Measurements from ENCODE around the gene STAMBP. TPM values are rescaled to one million over a fixed set of nuclear protein-coding genes. Genes with fewer than 3 reads are reported as not detected.
A peak's percentile ranks its signal among the peaks of the same experiment; 100 is the strongest.

Gene STAMBP
- total RNA-seq, 2 donors from 2014 or later = 22.1 to 25.3 TPM

- Mint-ChIP-seq H3K36me3 (ENCODE audit: low read depth) (no peaks in the 10 kb centered on the region), H3K27me3 (no peaks in the 10 kb centered on the region), H3K4me1 (peaks cover 3% of the 10 kb centered on the region), H3K27ac (no peak overlapping the region), H3K4me3 (no peak overlapping the region)
- no peak for DNase-seq
- ATAC-seq = no peak
- no peaks in the 10 kb centered on the region for H3K9me3 ChIP-seq (ENCODE audit: control insufficient read depth, low read length, poor library complexity, severe bottlenecking)
These were observed 80.2 kb downstream of the STAMBP start for GRCh38 chr2:73908689-73909652.

- Mint-ChIP-seq H3K27me3 (no peaks in the 10 kb centered on the region), H3K36me3 (ENCODE audit: low read depth) (no peaks in the 10 kb centered on the region), H3K4me1 (peaks cover 3% of the 10 kb centered on the region), H3K27ac (no peak overlapping the region), H3K4me3 (no peak overlapping the region)
- no peak for DNase-seq
- no peaks in the 10 kb centered on the region for H3K9me3 ChIP-seq (ENCODE audit: control insufficient read depth, low read length, poor library complexity, severe bottlenecking)
- no peak for ATAC-seq
These were observed 82.2 kb downstream of the STAMBP start for GRCh38 chr2:73910873-73911547.

- Mint-ChIP-seq H3K27ac (no peak overlapping the region), H3K4me3 (no peak overlapping the region), H3K36me3 (ENCODE audit: low read depth) (no peaks in the 10 kb centered on the region), H3K4me1 (peaks cover 3% of the 10 kb centered on the region), H3K27me3 (no peaks in the 10 kb centered on the region)
- ATAC-seq = no peak
- H3K9me3 ChIP-seq (ENCODE audit: control insufficient read depth, low read length, poor library complexity, severe bottlenecking) = no peaks in the 10 kb centered on the region
- no peak for DNase-seq
These were observed 82.9 kb downstream of the STAMBP start for GRCh38 chr2:73911548-73912208.

GRCh38 chr2:73913414-73914054 is 84.8 kb downstream of the STAMBP start:
- no peak for ATAC-seq
- Mint-ChIP-seq H3K4me3 (no peak overlapping the region), H3K36me3 (ENCODE audit: low read depth) (peaks cover 2% of the 10 kb centered on the region), H3K27me3 (peaks cover 6% of the 10 kb centered on the region), H3K27ac (no peak overlapping the region), H3K4me1 (no peaks in the 10 kb centered on the region)
- no peaks in the 10 kb centered on the region for H3K9me3 ChIP-seq (ENCODE audit: control insufficient read depth, low read length, poor library complexity, severe bottlenecking)
- no peak for DNase-seq

- Mint-ChIP-seq H3K4me3 (no peak overlapping the region), H3K27me3 (peaks cover 6% of the 10 kb centered on the region), H3K27ac (peak overlapping the region; percentile 45), H3K36me3 (ENCODE audit: low read depth) (peaks cover 2% of the 10 kb centered on the region), H3K4me1 (no peaks in the 10 kb centered on the region)
- no peaks in the 10 kb centered on the region for H3K9me3 ChIP-seq (ENCODE audit: control insufficient read depth, low read length, poor library complexity, severe bottlenecking)
- DNase-seq = no peak
- no peak for ATAC-seq
These were observed 85.9 kb downstream of the STAMBP start for GRCh38 chr2:73914667-73915066.

GRCh38 chr2:73915437-73915993 is 86.8 kb downstream of the STAMBP start:
- no peak overlapping the region for H3K27ac Mint-ChIP-seq
- DNase-seq = no peak
- H3K4me3 Mint-ChIP-seq = no peak overlapping the region
- ATAC-seq = no peak
- H3K27me3 Mint-ChIP-seq = peaks cover 6% of the 10 kb centered on the region
- no peaks in the 10 kb centered on the region for H3K4me1 Mint-ChIP-seq
- peaks cover 2% of the 10 kb centered on the region for H3K36me3 Mint-ChIP-seq (ENCODE audit: low read depth)
- H3K9me3 ChIP-seq (ENCODE audit: control insufficient read depth, low read length, poor library complexity, severe bottlenecking) = no peaks in the 10 kb centered on the region

- Mint-ChIP-seq H3K27ac (no peak overlapping the region), H3K4me1 (no peaks in the 10 kb centered on the region), H3K36me3 (ENCODE audit: low read depth) (peaks cover 2% of the 10 kb centered on the region), H3K27me3 (peaks cover 6% of the 10 kb centered on the region), H3K4me3 (no peak overlapping the region)
- ATAC-seq = no peak
- no peak for DNase-seq
- H3K9me3 ChIP-seq (ENCODE audit: control insufficient read depth, low read length, poor library complexity, severe bottlenecking) = no peaks in the 10 kb centered on the region
These were observed 87.9 kb downstream of the STAMBP start for GRCh38 chr2:73916666-73917065.

- DNase-seq (no peak), ATAC-seq (no peak)
- no peak overlapping the region for H3K4me3 Mint-ChIP-seq
- peaks cover 6% of the 10 kb centered on the region for H3K27me3 Mint-ChIP-seq
- H3K36me3 Mint-ChIP-seq (ENCODE audit: low read depth) = peaks cover 2% of the 10 kb centered on the region
- H3K4me1 Mint-ChIP-seq = no peaks in the 10 kb centered on the region
- H3K27ac Mint-ChIP-seq = no peak overlapping the region
- no peaks in the 10 kb centered on the region for H3K9me3 ChIP-seq (ENCODE audit: control insufficient read depth, low read length, poor library complexity, severe bottlenecking)
These were observed 88.5 kb downstream of the STAMBP start for GRCh38 chr2:73917296-73917695.

GRCh38 chr2:73917696-73918207 is 89.0 kb downstream of the STAMBP start:
- H3K4me1 Mint-ChIP-seq = no peaks in the 10 kb centered on the region
- no peak for ATAC-seq
- H3K9me3 ChIP-seq (ENCODE audit: control insufficient read depth, low read length, poor library complexity, severe bottlenecking) = no peaks in the 10 kb centered on the region
- peaks cover 2% of the 10 kb centered on the region for H3K36me3 Mint-ChIP-seq (ENCODE audit: low read depth)
- H3K27ac Mint-ChIP-seq = no peak overlapping the region
- DNase-seq = no peak
- H3K4me3 Mint-ChIP-seq = no peak overlapping the region
- peaks cover 6% of the 10 kb centered on the region for H3K27me3 Mint-ChIP-seq

- DNase-seq = no peak
These were observed 90.1 kb downstream of the STAMBP start for GRCh38 chr2:73918856-73919255.

GRCh38 chr2:73919596-73920228 is 91.0 kb downstream of the STAMBP start:
- H3K27ac Mint-ChIP-seq = no peak overlapping the region

More at GRCh38 chr2:73918856-73919255, 90.1 kb downstream of the STAMBP start:
- no peak overlapping the region for H3K4me3 Mint-ChIP-seq
- H3K9me3 ChIP-seq (ENCODE audit: control insufficient read depth, low read length, poor library complexity, severe bottlenecking) = no peaks in the 10 kb centered on the region
- H3K27me3 Mint-ChIP-seq = peaks cover 6% of the 10 kb centered on the region
- no peak overlapping the region for H3K27ac Mint-ChIP-seq
- peaks cover 2% of the 10 kb centered on the region for H3K36me3 Mint-ChIP-seq (ENCODE audit: low read depth)
- no peak for ATAC-seq
- H3K4me1 Mint-ChIP-seq = no peaks in the 10 kb centered on the region

More at GRCh38 chr2:73919596-73920228, 91.0 kb downstream of the STAMBP start:
- no peak for ATAC-seq
- peaks cover 2% of the 10 kb centered on the region for H3K36me3 Mint-ChIP-seq (ENCODE audit: low read depth)
- no peak for DNase-seq
- H3K9me3 ChIP-seq (ENCODE audit: control insufficient read depth, low read length, poor library complexity, severe bottlenecking) = no peaks in the 10 kb centered on the region
- no peaks in the 10 kb centered on the region for H3K4me1 Mint-ChIP-seq
- H3K4me3 Mint-ChIP-seq = no peak overlapping the region
- H3K27me3 Mint-ChIP-seq = peaks cover 6% of the 10 kb centered on the region

Data from T-helper 17 cell (primary cell).